Bone marrow (tissue), 2 donors: ENCODE measurements around the gene PRKAR2A.
"Not testable (repeated sequence)": the region's sequence is repeated elsewhere in the genome, so short reads cannot be mapped to it uniquely, and the experiment has no call there.

Experiments
- DNase-seq, 2 donors: peaks; one replicate each; lab custom pipeline; 2025; lab: John Stamatoyannopoulos, UW

The PRKAR2A gene

GRCh38 chr3:48778565-48778964, 69.1 kb downstream of the PRKAR2A start:
- DNase-seq: not testable (repeated sequence)

GRCh38 chr3:48776854-48777253, 70.8 kb downstream of the PRKAR2A start:
- DNase-seq: no peak

GRCh38 chr3:48770192-48770502, 77.5 kb downstream of the PRKAR2A start:
- DNase-seq: no peak

GRCh38 chr3:48765376-48765775, 82.3 kb downstream of the PRKAR2A start:
- no peak for DNase-seq

GRCh38 chr3:48762816-48763215, 84.9 kb downstream of the PRKAR2A start:
- no peak for DNase-seq

- not testable (repeated sequence) for DNase-seq
Observed at GRCh38 chr3:48759991-48760540, 87.6 kb downstream of the PRKAR2A start.

- not testable (repeated sequence) for DNase-seq
Observed at GRCh38 chr3:48759531-48759930, 88.1 kb downstream of the PRKAR2A start.

GRCh38 chr3:48759071-48759470, 88.6 kb downstream of the PRKAR2A start:
- DNase-seq: no peak

- DNase-seq: no peak
Observed at GRCh38 chr3:48756640-48757039, 91.0 kb downstream of the PRKAR2A start.

- DNase-seq: no peak
Observed at GRCh38 chr3:48750856-48751255, 96.8 kb downstream of the PRKAR2A start.

- DNase-seq: no peak
Observed at GRCh38 chr3:48748754-48749153, 98.9 kb downstream of the PRKAR2A start.

- no peak for DNase-seq
Observed at GRCh38 chr3:48747706-48748105, 100.0 kb downstream of the PRKAR2A start.

- no peak for DNase-seq
Observed at GRCh38 chr3:48747015-48747615, 100.6 kb downstream of the PRKAR2A start.

- DNase-seq: no peak
Observed at GRCh38 chr3:48743773-48744172, 103.9 kb downstream of the PRKAR2A start.

- DNase-seq: not testable (repeated sequence)
Observed at GRCh38 chr3:48741226-48741625, 106.4 kb downstream of the PRKAR2A start.

- DNase-seq: peak in 1 of 2 donors; percentile 15
Observed at GRCh38 chr3:48739955-48740823, 107.5 kb downstream of the PRKAR2A start.

GRCh38 chr3:48739617-48739954, 108.1 kb downstream of the PRKAR2A start:
- DNase-seq: no peak

GRCh38 chr3:48738926-48739616, 108.6 kb downstream of the PRKAR2A start:
- DNase-seq: no peak

- DNase-seq: no peak
Observed at GRCh38 chr3:48738144-48738536, 109.5 kb downstream of the PRKAR2A start.

GRCh38 chr3:48735075-48735767, 112.5 kb downstream of the PRKAR2A start:
- not testable (repeated sequence) for DNase-seq

GRCh38 chr3:48734541-48734940, 113.1 kb downstream of the PRKAR2A start:
- DNase-seq: not testable (repeated sequence)
